ENCODE results near the gene EPHA1. TPM values are rescaled to one million over a fixed set of nuclear protein-coding genes. Genes with fewer than 3 reads are reported as not detected.
"Not testable (repeated sequence)": the region's sequence is repeated elsewhere in the genome, so short reads cannot be mapped to it uniquely, and the experiment has no call there.

Gene EPHA1
- total and polyA plus RNA-seq, 3 donors from 2014 or later, result 5.9 to 9.8 (median 8.5) TPM

GRCh38 chr7:143418681-143419458 is 10.2 kb upstream of the EPHA1 start:
- no peak for TF ChIP-seq POLR2A (IDR thresholded peaks at IDR 0.05)
- TF ChIP-seq CTCF (IDR thresholded peaks at IDR 0.05), result no peak
- no peaks in the 10 kb centered on the region for H3K36me3 ChIP-seq (ENCODE audit: low read depth, missing control alignments)
- no peak for DNase-seq
- no peaks in the 10 kb centered on the region for H3K27me3 ChIP-seq
- WGBS, 2 donors, result 88 to 90% methylated on average over 11 of the region's 11 CpGs
- H3K27ac ChIP-seq, result no peak overlapping the region
- intact Hi-C loops (cut with DNase I; ENCODE audit: low total_unique reads), result loop anchor here (10.0 kb wide), 1 partner anchor 184 kb away; no protein-coding TSS in a partner anchor
- no peaks in the 10 kb centered on the region for H3K4me1 ChIP-seq
- no peak overlapping the region for H3K4me3 ChIP-seq
- H3K9me3 ChIP-seq, result no peaks in the 10 kb centered on the region

- DNase-seq, result no peak
- Histone ChIP-seq H3K9me3 (no peaks in the 10 kb centered on the region), H3K4me3 (no peak overlapping the region), H3K4me1 (no peaks in the 10 kb centered on the region), H3K36me3 (ENCODE audit: low read depth, missing control alignments) (no peaks in the 10 kb centered on the region), H3K27me3 (no peaks in the 10 kb centered on the region), H3K27ac (no peak overlapping the region)
- intact Hi-C loops (cut with DNase I; ENCODE audit: low total_unique reads), result loop anchor here (10.0 kb wide), 1 partner anchor 183 kb away; no protein-coding TSS in a partner anchor
- WGBS, 2 donors, result 52 to 67% methylated on average over 1 of the region's 1 CpG
- TF ChIP-seq CTCF (IDR thresholded peaks at IDR 0.05) (no peak), POLR2A (IDR thresholded peaks at IDR 0.05) (no peak)
Measured at GRCh38 chr7:143417734-143418383, 9.2 kb upstream of the EPHA1 start.

GRCh38 chr7:143416565-143417149 is 8.0 kb upstream of the EPHA1 start:
- H3K27ac ChIP-seq, result no peak overlapping the region
- H3K36me3 ChIP-seq (ENCODE audit: low read depth, missing control alignments), result no peaks in the 10 kb centered on the region
- H3K9me3 ChIP-seq, result no peaks in the 10 kb centered on the region
- DNase-seq, result no peak
- no peaks in the 10 kb centered on the region for H3K4me1 ChIP-seq
- TF ChIP-seq POLR2A (IDR thresholded peaks at IDR 0.05) (no peak), CTCF (IDR thresholded peaks at IDR 0.05) (peak; percentile 80 to 91 (median 83))
- H3K4me3 ChIP-seq, result no peak overlapping the region
- H3K27me3 ChIP-seq, result no peaks in the 10 kb centered on the region
- intact Hi-C loops (cut with DNase I; ENCODE audit: low total_unique reads), result loop anchor here (10.0 kb wide), 1 partner anchor 182 kb away; no protein-coding TSS in a partner anchor
- WGBS, 2 donors, result 11 to 18% methylated on average over 3 of the region's 3 CpGs

DNA sequence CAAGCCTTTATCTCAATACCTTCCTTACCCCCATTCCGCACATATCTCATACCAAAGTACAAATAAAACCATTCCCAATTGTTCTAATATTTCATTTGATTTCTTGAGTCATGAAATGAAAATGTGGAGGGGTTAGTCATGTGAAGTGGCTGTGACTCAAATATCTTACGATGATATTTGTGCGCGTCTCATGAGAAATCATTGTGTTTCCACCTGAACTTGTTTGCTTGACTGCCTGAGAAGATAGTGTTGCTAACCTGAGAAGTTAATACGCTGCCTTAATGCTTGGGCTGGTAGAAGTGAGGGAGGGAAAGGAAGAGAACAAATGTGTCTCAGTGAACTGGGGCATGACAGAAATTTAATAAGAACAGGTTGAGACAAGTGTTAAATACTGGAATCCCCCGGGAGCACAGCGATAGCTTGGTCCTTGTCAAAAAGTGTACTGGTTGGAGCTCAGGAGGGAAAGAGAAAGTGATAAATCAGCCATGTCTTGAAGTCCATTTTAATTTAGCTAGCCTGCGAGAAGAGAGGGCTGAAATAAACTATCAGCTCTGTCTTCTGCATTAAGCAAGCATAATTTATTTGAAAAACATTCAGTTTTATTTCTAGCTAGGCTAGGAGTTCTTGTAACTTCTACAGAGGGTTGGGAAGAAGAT is 7.2 kb upstream of the EPHA1 start:
- TF ChIP-seq CTCF (IDR thresholded peaks at IDR 0.05) (no peak), POLR2A (IDR thresholded peaks at IDR 0.05) (no peak)
- intact Hi-C loops (cut with DNase I; ENCODE audit: low total_unique reads), result loop anchor here (10.0 kb wide), 1 partner anchor 181 kb away; no protein-coding TSS in a partner anchor
- DNase-seq, result no peak
- H3K4me1 ChIP-seq, result no peaks in the 10 kb centered on the region
- no peak overlapping the region for H3K4me3 ChIP-seq
- H3K27ac ChIP-seq, result no peak overlapping the region
- H3K9me3 ChIP-seq, result no peaks in the 10 kb centered on the region
- H3K36me3 ChIP-seq (ENCODE audit: low read depth, missing control alignments), result no peaks in the 10 kb centered on the region
- no peaks in the 10 kb centered on the region for H3K27me3 ChIP-seq
- 72 to 84% methylated on average over 8 of the region's 8 CpGs for WGBS, 2 donors

- intact Hi-C loops (cut with DNase I; ENCODE audit: low total_unique reads), result loop anchor here (10.0 kb wide), 1 partner anchor 180 kb away; no protein-coding TSS in a partner anchor
- 86 to 89% methylated on average over 7 of the region's 7 CpGs for WGBS, 2 donors
- not testable (repeated sequence) for H3K4me1 ChIP-seq; H3K27ac ChIP-seq; H3K4me3 ChIP-seq; H3K27me3 ChIP-seq; DNase-seq; H3K36me3 ChIP-seq (ENCODE audit: low read depth, missing control alignments); H3K9me3 ChIP-seq
Measured at GRCh38 chr7:143415209-143415608, 6.6 kb upstream of the EPHA1 start.
